ENCODE measurements around the gene PPP4R2. TPM values are rescaled to one million over a fixed set of nuclear protein-coding genes. Genes with fewer than 3 reads are reported as not detected.

PPP4R2 gene
- total RNA-seq, 1 donor from 2014 or later = 33.0 TPM

DNA sequence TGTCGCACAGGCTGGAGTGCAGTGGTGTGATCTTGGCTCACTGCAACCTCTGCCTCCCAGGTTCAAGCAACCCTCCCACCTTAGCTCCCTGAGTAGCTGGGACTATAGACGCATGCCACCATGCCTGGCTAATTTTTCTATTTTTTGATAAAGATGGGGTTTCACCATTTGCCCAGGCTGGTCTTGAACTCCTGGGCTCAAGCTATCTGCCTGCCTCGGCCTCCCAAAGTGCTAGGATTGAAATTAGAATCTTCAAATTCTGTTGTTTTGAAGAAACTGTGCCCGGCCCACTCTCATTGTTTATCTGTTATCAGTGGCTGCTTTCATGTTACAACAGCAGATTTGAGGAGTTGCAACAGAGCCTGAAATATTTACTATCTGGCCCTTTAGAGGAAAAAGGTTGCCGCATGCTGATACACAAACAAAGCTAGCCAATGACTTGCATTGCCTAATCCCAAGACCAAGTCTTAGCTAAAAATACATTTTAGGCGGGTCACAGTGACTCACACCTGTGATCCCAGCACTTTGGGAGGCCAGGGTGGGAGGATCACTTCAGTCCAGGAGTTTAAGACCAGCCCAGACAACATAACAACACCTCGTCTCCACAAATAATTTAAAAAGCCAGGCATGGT is 43.2 kb upstream of the PPP4R2 start:
- TF ChIP-seq, protein P1, sequence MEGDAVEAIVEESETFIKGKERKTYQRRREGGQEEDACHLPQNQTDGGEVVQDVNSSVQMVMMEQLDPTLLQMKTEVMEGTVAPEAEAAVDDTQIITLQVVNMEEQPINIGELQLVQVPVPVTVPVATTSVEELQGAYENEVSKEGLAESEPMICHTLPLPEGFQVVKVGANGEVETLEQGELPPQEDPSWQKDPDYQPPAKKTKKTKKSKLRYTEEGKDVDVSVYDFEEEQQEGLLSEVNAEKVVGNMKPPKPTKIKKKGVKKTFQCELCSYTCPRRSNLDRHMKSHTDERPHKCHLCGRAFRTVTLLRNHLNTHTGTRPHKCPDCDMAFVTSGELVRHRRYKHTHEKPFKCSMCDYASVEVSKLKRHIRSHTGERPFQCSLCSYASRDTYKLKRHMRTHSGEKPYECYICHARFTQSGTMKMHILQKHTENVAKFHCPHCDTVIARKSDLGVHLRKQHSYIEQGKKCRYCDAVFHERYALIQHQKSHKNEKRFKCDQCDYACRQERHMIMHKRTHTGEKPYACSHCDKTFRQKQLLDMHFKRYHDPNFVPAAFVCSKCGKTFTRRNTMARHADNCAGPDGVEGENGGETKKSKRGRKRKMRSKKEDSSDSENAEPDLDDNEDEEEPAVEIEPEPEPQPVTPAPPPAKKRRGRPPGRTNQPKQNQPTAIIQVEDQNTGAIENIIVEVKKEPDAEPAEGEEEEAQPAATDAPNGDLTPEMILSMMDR (conservative IDR thresholded peaks at IDR 0.05; ENCODE audit: low read depth, low read length) = no peak
- no peak overlapping the region for H3K4me3 ChIP-seq (ENCODE audit: low read depth, low read length)
- DNase-seq (ENCODE audit: low read depth) = no peak

DNA sequence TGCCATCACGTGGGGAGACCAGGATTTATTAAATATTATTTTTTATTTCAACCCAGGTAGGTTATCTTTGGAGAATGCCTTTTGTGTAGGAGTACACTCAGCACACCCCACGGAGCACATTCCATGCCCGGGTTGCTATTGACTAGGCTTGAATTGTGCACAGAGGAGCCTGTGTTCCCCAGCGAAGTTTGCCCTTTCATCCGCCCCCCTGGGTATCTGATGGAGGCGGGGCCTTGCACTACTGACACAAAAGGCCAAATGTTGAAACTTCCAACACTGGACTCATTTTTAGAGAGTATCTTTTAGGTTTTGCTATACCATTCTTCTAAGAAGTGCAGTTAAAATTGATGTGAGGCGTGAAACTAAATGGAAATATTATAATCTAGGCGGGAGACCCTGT is 39.3 kb upstream of the PPP4R2 start:
- H3K4me3 ChIP-seq (ENCODE audit: low read depth, low read length) = no peak overlapping the region
- no peak for DNase-seq (ENCODE audit: low read depth)
- TF ChIP-seq, protein P1 (conservative IDR thresholded peaks at IDR 0.05; ENCODE audit: low read depth, low read length) = no peak

DNA sequence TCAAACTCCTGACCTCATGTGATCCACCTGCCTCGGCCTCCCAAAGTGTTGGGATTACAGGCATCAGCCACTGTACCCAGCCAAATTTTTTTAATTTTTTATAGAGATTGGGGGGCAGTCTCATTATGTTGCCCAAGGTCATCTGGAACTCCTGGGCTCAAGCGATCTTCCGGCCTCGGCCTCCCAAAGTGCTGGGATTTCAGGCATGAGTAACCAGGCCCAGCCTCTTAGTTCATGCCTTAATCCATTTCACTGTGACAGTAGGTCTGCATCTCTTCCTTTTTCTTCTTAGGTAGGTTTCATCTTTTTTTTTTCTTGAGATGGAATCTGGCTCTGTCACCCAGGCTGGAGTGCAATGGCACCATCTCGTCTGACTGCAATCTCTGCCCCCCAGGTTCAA is 37.3 kb upstream of the PPP4R2 start:
- TF ChIP-seq, protein P1 (conservative IDR thresholded peaks at IDR 0.05; ENCODE audit: low read depth, low read length) = no peak
- no peak for DNase-seq (ENCODE audit: low read depth)
- no peak overlapping the region for H3K4me3 ChIP-seq (ENCODE audit: low read depth, low read length)

DNA sequence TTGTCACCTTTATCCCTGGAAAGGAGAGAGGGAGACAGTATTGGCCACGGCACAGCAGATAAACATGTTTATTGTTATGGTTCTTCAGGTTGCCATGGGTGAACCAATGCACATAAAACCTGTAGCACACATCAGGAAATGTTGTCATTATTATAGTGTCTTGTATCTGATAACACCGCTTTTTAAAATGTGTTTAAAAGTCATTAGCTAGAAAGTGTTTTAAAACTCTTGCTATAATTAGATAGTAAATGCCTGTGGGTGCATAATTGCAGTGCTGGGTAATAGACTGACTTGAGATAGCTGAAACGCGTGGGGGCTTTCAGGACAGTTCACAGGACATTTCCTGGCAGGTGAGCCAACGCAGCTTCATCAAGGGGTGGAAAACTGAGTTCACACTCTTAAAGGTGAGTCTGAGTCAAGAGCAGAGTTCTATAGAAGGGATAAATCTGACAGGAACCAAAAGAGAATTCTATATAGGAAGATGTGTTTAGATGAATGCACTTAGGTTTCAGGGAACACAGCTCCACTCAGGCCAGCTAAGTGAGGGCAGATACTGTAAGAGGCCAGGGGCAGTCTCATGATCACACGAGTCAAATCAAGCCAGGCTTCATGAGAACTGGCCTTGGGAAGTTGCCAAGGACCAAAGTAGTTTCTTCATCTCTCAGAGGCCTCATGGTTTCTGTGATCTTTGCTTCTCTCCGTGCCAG is 35.6 kb upstream of the PPP4R2 start:
- H3K4me3 ChIP-seq (ENCODE audit: low read depth, low read length) = no peak overlapping the region
- DNase-seq (ENCODE audit: low read depth) = peak; percentile 15
- TF ChIP-seq, protein P1 (conservative IDR thresholded peaks at IDR 0.05; ENCODE audit: low read depth, low read length) = no peak

DNA sequence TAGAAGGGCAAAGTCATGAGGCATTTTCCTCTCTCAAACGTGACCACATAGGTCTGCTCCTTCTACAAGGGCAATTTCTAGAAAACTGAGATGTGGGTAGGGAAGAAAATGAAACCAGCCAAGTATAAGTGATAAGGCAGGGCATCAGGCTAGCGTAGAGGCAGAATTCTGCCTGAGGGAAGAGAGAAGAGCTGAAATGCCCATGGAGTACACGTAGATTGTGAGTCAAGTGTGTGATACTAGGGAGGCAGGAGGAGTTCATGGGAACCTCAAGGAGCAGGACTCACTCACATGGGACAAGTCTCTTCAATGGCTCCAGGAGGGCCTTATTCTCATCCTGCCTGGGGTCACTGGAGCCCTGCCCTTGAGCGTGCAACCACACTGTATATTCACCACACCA is 34.9 kb upstream of the PPP4R2 start:
- TF ChIP-seq, protein P1 (conservative IDR thresholded peaks at IDR 0.05; ENCODE audit: low read depth, low read length) = no peak
- no peak for DNase-seq (ENCODE audit: low read depth)
- no peak overlapping the region for H3K4me3 ChIP-seq (ENCODE audit: low read depth, low read length)

DNA sequence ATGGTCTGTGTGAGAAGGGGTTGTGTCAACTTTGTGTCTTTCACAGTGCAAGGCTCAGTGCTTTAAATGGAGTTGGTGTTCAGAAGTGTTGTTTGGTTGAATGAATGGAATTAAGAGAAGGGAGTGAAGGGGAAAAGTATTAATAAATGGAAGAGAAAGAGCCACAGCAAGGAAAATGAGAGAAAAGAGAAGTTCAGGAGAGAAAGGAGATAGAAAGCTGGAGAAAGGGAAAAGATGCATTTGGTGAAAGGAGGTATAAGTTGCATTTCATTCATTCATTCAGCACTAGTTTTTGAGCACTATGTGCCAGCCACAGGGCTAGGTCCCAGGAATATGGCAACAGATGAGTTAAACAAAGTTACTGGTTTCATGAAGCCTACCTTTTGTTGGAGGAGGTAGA is 34.3 kb upstream of the PPP4R2 start:
- DNase-seq (ENCODE audit: low read depth) = no peak
- no peak overlapping the region for H3K4me3 ChIP-seq (ENCODE audit: low read depth, low read length)
- TF ChIP-seq, protein P1 (conservative IDR thresholded peaks at IDR 0.05; ENCODE audit: low read depth, low read length) = no peak

DNA sequence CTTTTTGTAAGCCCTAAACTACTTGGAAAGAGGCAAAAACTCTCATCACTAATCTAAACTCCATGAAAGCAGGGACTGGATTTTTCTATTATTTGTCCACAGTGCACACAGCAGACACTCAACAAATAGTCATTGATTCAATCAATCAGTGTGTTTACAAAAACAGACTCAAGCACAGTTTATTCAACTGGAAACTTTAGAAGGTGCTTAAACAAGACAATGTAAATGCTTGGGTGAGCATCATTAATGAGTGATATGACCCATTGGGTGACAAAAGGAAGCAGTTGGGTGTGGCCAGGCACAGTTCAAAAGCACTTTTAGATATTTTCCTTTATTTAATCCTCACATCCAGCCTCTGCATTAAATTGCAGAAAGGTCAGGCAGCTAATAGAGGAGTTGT is 32.0 kb upstream of the PPP4R2 start:
- no peak for DNase-seq (ENCODE audit: low read depth)
- H3K4me3 ChIP-seq (ENCODE audit: low read depth, low read length) = no peak overlapping the region
- TF ChIP-seq, protein P1 (conservative IDR thresholded peaks at IDR 0.05; ENCODE audit: low read depth, low read length) = no peak
